Spleen (tissue), 11 donors: ENCODE results near the gene DENND1A. TPM values are rescaled to one million over a fixed set of nuclear protein-coding genes. Genes with fewer than 3 reads are reported as not detected.
"Not testable (repeated sequence)": the region's sequence is repeated elsewhere in the genome, so short reads cannot be mapped to it uniquely, and the experiment has no call there.

Experiments used
- DNase-seq: peaks from one replicate; pipeline ENCODE4 v3.0.0-alpha.2; 2020
- H3K27ac ChIP-seq, 8 donors: fragments of 200-600 bp; sonication (generic) in 7 of 8; 1 replicate in 4 of 8; 2 replicates in 4 of 8; pipeline versions ENCODE4 v1.5.0 to v1.8.0; 2016 to 2021; ENCODE audit warnings: inconsistent platforms in 4 of 8, mild to moderate bottlenecking in 4 of 8, moderate library complexity in 1 of 8
- H3K27me3 ChIP-seq, 7 donors: fragments of 200-600 bp; sonication (generic) in 6 of 7; replicated peaks in 1 of 7; 1 replicate in 4 of 7; 2 replicates in 3 of 7; pipeline versions ENCODE4 v1.5.0 to v1.8.0; 2016 to 2021; ENCODE audit warnings: inconsistent platforms in 3 of 7, mild to moderate bottlenecking in 1 of 7
- H3K36me3 ChIP-seq, 6 donors: fragments of 200-600 bp; sonication (generic) in 5 of 6; 1 replicate in 4 of 6; 2 replicates in 2 of 6; pipeline versions ENCODE4 v1.5.0 to v1.8.0; 2016 to 2021; ENCODE audit warnings: inconsistent platforms in 2 of 6
- H3K4me1 ChIP-seq, 6 donors: fragments of 200-600 bp; sonication (generic) in 5 of 6; 1 replicate in 3 of 6; 2 replicates in 3 of 6; pipeline versions ENCODE4 v1.5.0 to v1.8.0; 2016 to 2021; ENCODE audit warnings: inconsistent platforms in 3 of 6
- H3K4me3 ChIP-seq, 8 donors: fragments of 200-600 bp; sonication (generic) in 7 of 8; 1 replicate in 4 of 8; 2 replicates in 4 of 8; pipeline versions ENCODE4 v1.5.0 to v1.8.0; 2016 to 2021; ENCODE audit warnings: inconsistent platforms in 4 of 8, mild to moderate bottlenecking in 4 of 8, moderate library complexity in 2 of 8
- H3K9me3 ChIP-seq, 8 donors: fragments of 200-600 bp; sonication (generic) in 7 of 8; 1 replicate in 4 of 8; 2 replicates in 4 of 8; pipeline versions ENCODE4 v1.5.0 to v1.8.0; 2016 to 2021; ENCODE audit warnings: inconsistent platforms in 4 of 8
- POLR2A ChIP-seq, 3 donors: fragments of 450-650 bp; IDR thresholded peaks; one replicate each; pipeline ENCODE4 v1.5.1; 2017; ENCODE audit warnings: antibody characterized with exemption in 3 of 3, mild to moderate bottlenecking in 1 of 3
- POLR2AphosphoS5 ChIP-seq, 3 donors: sonication (generic); formaldehyde crosslinking; IDR thresholded peaks; one replicate each; pipeline ENCODE4 v1.5.1; 2017; ENCODE audit warnings: antibody characterized with exemption in 3 of 3
- WGBS, 5 donors: extraction: QIAGEN DNeasy Blood & Tissue Kit in 3 of 5; methylation state at CpG; one replicate each; pipeline versions ENCODE4 v1.1.5 to v1.1.7; 2013 to 2018; 5-methylcytosine and 5-hydroxymethylcytosine counted together
- intact Hi-C: fragments of 100-400 bp; cut with DNase I; formaldehyde crosslinking; loops from one replicate; pipeline ENCODE4 v1.15.0; 2023; ENCODE audit warnings: low total_unique reads
- polyA plus RNA-seq, 3 donors: library from polyadenylated mRNA; stranded (reverse); fragments of 200-250 nt; gene quantifications; one replicate each; pipeline ENCODE4 v1.2.1, GENCODE V29; 2013
- total RNA-seq, 7 donors: library from RNA; depleted of rRNA in 3 of 7; stranded (reverse); fragments of >200 nt in 3 of 7; fragmentation: NEBNext Ultra II Directional in 4 of 7; extraction: Animal tissue kit (Norgen Biotek cat#: 25700) in 4 of 7; gene quantifications; one replicate each; pipeline versions ENCODE4 v1.1.0 to v1.2.1, GENCODE V29; 2016 to 2021
- TF ChIP-seq, protein P1 (sequence below), 11 experiments: fragments of 200-600 bp in 7 of 11; fragments of 450-650 bp in 4 of 11; sonication (generic) in 4 of 11; IDR thresholded peaks in 8 of 11; conservative IDR thresholded peaks in 3 of 11; 1 replicate in 7 of 11; 2 replicates in 4 of 11; pipeline versions ENCODE4 v1.4.0 to v1.8.0; 2016 to 2021; ENCODE audit warnings: antibody characterized with exemption in 11 of 11, inconsistent platforms in 4 of 11, mild to moderate bottlenecking in 1 of 11
- donor health status: healthy with polysubstance abuse.
- donor health status: DM: no; HTN: no; CAD: no; lungs with moderate emphysema.
- donor health status: DM: no; HTN: no; CAD: no.
- donor health status: Bipolar disorder and iron deficiency.
- donor health status: healthy.
- donor health status: DM: no; HTN: no; CAD: no.
- donor health status: DM: yes; HTN: yes; CAD: no.

Gene DENND1A
- total and polyA plus RNA-seq, 10 donors = 5.4 to 59.3 (median 48.8) TPM

DNA sequence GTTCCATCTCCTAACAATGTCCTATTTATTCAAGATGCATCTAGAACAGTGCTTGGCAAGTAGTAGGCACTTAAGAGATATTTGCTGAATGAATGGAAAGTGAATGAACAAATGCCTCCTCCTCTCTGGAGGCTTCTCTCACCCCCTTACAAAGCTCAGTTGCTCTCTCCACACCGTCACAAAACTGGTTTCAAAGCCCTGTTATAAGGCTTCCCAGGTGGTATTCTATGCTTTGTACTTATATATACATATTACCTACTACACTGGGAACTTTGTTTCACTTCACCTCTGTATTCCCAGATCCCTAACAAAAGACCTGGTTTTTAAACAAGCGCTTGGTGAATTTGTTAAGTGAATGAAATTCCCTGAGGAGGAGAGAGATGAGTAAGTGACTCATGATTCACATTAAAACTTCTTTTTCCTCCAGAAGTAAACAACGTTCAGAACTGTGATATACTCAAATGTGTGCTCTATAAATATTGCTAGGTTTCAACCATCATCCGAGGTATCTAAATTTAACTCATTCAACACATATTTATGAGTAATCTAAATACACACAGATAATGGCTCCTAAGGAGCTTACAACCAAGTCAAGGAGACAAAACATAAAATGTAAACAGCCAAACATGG is 36.0 kb downstream of the DENND1A start:
- TF ChIP-seq, protein P1, sequence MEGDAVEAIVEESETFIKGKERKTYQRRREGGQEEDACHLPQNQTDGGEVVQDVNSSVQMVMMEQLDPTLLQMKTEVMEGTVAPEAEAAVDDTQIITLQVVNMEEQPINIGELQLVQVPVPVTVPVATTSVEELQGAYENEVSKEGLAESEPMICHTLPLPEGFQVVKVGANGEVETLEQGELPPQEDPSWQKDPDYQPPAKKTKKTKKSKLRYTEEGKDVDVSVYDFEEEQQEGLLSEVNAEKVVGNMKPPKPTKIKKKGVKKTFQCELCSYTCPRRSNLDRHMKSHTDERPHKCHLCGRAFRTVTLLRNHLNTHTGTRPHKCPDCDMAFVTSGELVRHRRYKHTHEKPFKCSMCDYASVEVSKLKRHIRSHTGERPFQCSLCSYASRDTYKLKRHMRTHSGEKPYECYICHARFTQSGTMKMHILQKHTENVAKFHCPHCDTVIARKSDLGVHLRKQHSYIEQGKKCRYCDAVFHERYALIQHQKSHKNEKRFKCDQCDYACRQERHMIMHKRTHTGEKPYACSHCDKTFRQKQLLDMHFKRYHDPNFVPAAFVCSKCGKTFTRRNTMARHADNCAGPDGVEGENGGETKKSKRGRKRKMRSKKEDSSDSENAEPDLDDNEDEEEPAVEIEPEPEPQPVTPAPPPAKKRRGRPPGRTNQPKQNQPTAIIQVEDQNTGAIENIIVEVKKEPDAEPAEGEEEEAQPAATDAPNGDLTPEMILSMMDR (IDR thresholded peaks at IDR 0.05 in 8 of 11, conservative IDR thresholded peaks at IDR 0.05 in 3 of 11) = no peak
- TF ChIP-seq POLR2A (IDR thresholded peaks at IDR 0.05) (no peak), POLR2AphosphoS5 (IDR thresholded peaks at IDR 0.05) (no peak)
- DNase-seq = no peak
- Histone ChIP-seq H3K27ac (no peak overlapping the region), H3K9me3 (no peaks in the 10 kb centered on the region), H3K4me1 (peaks cover 0 to 25% (median 0%) of the 10 kb centered on the region in 6 donors), H3K4me3 (no peak overlapping the region), H3K36me3 (no peaks in the 10 kb centered on the region), H3K27me3 (no peaks in the 10 kb centered on the region)
- 75 to 82% (median 81%) methylated on average over 4 of the region's 4 CpGs for WGBS, 5 donors
- intact Hi-C loops = no loop called here

DNA sequence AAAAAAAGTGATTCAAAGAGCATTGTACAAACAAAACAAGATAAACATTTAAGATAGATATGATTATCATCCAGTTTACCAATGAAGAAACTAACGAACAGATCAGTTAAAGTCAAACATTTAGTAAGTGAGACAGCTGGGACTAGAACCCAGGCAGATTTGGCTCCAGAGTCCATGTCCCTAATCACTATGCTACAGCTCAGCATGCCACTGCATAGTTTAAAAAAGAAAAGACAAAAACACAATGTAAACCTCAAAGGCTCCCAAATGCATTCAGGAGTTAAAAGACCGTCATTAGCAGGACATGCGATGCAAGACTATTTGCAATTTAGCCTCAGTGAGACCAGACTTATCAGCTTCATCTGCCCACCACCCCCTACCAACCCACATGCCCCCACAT is 36.8 kb downstream of the DENND1A start:
- TF ChIP-seq POLR2A (IDR thresholded peaks at IDR 0.05) (no peak), POLR2AphosphoS5 (IDR thresholded peaks at IDR 0.05) (no peak)
- TF ChIP-seq, protein P1 (IDR thresholded peaks at IDR 0.05 in 8 of 11, conservative IDR thresholded peaks at IDR 0.05 in 3 of 11) = no peak
- peaks cover 0 to 5% (median 0%) of the 10 kb centered on the region in 6 donors for H3K36me3 ChIP-seq
- no peak overlapping the region for H3K4me3 ChIP-seq
- H3K27me3 ChIP-seq = no peaks in the 10 kb centered on the region
- WGBS, 5 donors = 69 to 97% (median 95%) methylated on average over 3 of the region's 3 CpGs
- no peaks in the 10 kb centered on the region for H3K9me3 ChIP-seq
- no peak for DNase-seq
- intact Hi-C loops = no loop called here
- no peak overlapping the region for H3K27ac ChIP-seq
- peaks cover 0 to 22% (median 0%) of the 10 kb centered on the region in 6 donors for H3K4me1 ChIP-seq

DNA sequence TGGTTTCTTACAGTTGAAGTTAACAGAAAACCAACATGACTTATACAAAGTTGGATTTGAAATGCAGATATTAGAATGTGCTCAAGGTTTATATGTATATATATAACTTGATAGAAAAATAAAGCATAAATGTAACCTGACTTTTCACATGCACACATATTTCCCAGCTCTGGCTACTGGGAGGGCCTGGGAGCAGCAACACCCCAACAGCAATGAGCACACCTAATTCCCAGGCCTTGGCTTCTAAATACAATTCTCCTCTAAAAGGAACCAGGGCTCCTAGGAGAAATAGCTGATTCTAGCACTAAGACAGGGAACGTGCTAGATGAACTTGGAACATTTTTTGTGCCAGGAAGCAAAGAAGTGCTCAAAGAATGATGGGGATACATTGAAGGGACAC is 42.1 kb downstream of the DENND1A start:
- DNase-seq = no peak
- TF ChIP-seq, protein P1 (IDR thresholded peaks at IDR 0.05 in 8 of 11, conservative IDR thresholded peaks at IDR 0.05 in 3 of 11) = no peak
- TF ChIP-seq POLR2A (IDR thresholded peaks at IDR 0.05) (no peak), POLR2AphosphoS5 (IDR thresholded peaks at IDR 0.05) (no peak)
- peaks cover 0 to 9% (median 0%) of the 10 kb centered on the region in 6 donors for H3K4me1 ChIP-seq
- peaks cover 0 to 3% (median 0%) of the 10 kb centered on the region in 8 donors for H3K9me3 ChIP-seq
- no peak overlapping the region for H3K27ac ChIP-seq
- H3K4me3 ChIP-seq = no peak overlapping the region
- H3K27me3 ChIP-seq = no peaks in the 10 kb centered on the region
- 89 to 100% (median 97%) methylated on average over 1 of the region's 1 CpG for WGBS, 5 donors
- peaks cover 0 to 19% (median 0%) of the 10 kb centered on the region in 6 donors for H3K36me3 ChIP-seq
- intact Hi-C loops = no loop called here

DNA sequence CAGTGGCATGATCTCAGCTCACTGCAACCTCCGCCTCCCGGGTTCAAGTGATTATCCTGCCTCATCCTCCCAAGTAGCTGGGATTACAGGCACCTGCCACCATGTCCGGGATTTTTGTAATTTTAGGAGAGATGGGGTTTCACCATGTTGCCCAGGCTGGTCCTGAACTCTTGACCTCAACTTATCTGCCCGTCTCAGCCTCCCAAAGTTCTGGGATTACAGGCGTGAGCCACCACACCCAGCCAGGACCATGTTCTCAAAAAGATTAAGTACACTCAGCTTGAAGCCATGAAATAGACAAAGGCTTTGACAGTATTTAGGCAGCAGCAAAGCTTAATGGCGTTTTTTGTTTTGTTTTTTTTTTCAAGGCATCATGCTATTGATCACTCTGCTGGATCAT is 44.1 kb downstream of the DENND1A start:
- H3K4me1 ChIP-seq, H3K4me3 ChIP-seq, DNase-seq, H3K27me3 ChIP-seq, intact Hi-C loops, H3K27ac ChIP-seq, H3K9me3 ChIP-seq: not testable (repeated sequence)
- peaks cover 0 to 19% (median 0%) of the 10 kb centered on the region in 6 donors for H3K36me3 ChIP-seq
- WGBS, 5 donors = 87 to 97% (median 95%) methylated on average over 6 of the region's 6 CpGs
